Erythroblast (primary cell): ENCODE measurements around the gene TIGD1.

Source experiments
- GATA1 ChIP-seq: IDR thresholded peaks from 2 replicates; pipeline ENCODE4 v1.6.1; 2011; ENCODE audit warnings: low read depth, mild to moderate bottlenecking, control low read depth, low read length, moderate library complexity
- POLR2A ChIP-seq: IDR thresholded peaks from 2 replicates; pipeline ENCODE4 v1.6.1; 2011; ENCODE audit warnings: mild to moderate bottlenecking, low read length

DNA sequence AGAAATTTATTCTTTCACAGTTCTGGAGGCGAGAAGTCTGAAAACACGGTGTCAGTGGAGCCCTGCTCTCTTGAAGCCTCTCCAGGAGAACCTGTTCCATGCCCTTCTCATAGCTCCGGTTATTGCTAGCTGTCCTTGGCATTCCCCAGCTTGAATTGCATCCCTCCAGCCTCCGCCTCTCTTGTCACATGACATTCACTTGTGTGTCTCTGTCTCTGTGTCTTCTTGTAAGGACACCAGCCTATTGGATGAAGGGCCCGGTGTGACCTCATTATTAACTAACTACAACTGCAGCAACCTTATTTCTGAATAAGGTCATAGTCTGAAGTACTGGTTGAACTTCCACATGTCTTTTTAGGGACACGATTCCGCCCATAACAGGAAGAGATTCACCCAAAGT is 34.7 kb downstream of the TIGD1 start:
- TF ChIP-seq POLR2A (no peak), GATA1 (no peak)
